Measurements from ENCODE around the gene AADACL3.
"Not testable (repeated sequence)": the region's sequence is repeated elsewhere in the genome, so short reads cannot be mapped to it uniquely, and the experiment has no call there.

AADACL3 gene, protein sequence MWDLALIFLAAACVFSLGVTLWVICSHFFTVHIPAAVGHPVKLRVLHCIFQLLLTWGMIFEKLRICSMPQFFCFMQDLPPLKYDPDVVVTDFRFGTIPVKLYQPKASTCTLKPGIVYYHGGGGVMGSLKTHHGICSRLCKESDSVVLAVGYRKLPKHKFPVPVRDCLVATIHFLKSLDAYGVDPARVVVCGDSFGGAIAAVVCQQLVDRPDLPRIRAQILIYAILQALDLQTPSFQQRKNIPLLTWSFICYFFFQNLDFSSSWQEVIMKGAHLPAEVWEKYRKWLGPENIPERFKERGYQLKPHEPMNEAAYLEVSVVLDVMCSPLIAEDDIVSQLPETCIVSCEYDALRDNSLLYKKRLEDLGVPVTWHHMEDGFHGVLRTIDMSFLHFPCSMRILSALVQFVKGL

GRCh38 chr1:12715896-12716437 lies at the start of gene AADACL3:
Gene AADACL3, plus strand, starts transcription at chr1:12716110. Its CDS starts 67 bp downstream, at chr1:12716177.
- CTCF ChIA-PET, result no interaction called here
- no peak for DNase-seq (ENCODE audit: extremely low spot score)
- TF ChIP-seq CTCF (IDR thresholded peaks at IDR 0.05; ENCODE audit: control extremely low read depth, extremely low read depth, low read depth, missing control alignments), result no peak
- POLR2A ChIA-PET, result no interaction called here

GRCh38 chr1:12666141-12666735 lies 49.7 kb upstream of the AADACL3 start:
- POLR2A ChIA-PET, result no interaction called here

DNA sequence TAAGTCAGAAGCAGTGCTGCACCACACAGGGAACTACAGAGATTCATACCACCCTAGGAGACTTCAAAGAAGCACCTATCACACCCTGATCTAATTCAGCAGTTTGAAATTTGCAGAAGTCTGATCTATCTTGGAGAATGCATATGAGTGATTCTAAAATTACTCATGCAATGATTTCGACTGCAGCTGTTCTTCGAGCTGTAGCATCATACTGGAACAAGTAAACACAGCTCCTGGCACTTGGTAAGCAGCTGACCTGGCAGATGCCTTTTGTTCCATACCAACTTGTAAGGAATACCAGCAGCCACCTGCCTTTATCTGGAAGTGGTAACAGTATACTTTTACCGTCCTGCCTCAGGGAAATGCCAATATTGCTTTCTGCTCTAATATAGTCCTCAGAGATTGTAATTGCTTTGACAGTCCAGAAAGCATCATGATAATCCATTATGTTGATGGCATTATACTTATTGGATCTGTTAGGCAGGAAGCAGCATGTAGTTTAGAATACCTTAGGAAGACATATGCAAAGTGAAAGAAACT lies 46.3 kb upstream of the AADACL3 start:
- no peak for DNase-seq (ENCODE audit: extremely low spot score)
- CTCF ChIA-PET, result interaction anchor here (3.8 kb wide), 1 partner anchor 11 kb away, joined by 24 read pairs; no protein-coding TSS in a partner anchor
- POLR2A ChIA-PET, result no interaction called here
- no peak for TF ChIP-seq CTCF (IDR thresholded peaks at IDR 0.05; ENCODE audit: control extremely low read depth, extremely low read depth, low read depth, missing control alignments)

More at GRCh38 chr1:12666141-12666735, 49.7 kb upstream of the AADACL3 start:
- DNase-seq (ENCODE audit: extremely low spot score), result no peak
- CTCF ChIA-PET, result no interaction called here
- TF ChIP-seq CTCF (IDR thresholded peaks at IDR 0.05; ENCODE audit: control extremely low read depth, extremely low read depth, low read depth, missing control alignments), result no peak

DNA sequence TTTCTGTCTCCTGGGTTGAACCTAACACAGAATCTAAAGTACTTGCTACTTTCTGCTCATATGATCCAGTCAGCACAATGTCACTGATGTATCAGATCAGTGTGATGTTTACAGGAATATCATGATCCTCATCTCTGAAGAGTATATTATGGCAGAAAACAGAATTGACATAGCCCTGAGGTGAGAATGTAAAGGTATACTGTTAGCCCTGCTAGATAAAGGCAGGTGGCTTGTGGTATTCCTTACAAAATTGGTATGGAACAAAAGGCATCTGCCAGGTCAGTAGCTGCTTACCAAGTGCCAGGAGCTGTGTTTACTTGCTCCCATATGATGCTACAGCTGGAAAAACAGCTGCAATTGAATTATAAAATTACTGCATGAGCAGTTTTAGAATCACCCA lies 41.6 kb upstream of the AADACL3 start:
- TF ChIP-seq CTCF (IDR thresholded peaks at IDR 0.05; ENCODE audit: control extremely low read depth, extremely low read depth, low read depth, missing control alignments), result no peak
- CTCF ChIA-PET, result interaction anchor here (1.4 kb wide), 2 partner anchors 13 to 16 kb away, joined by 3 to 4 read pairs; no protein-coding TSS in a partner anchor
- POLR2A ChIA-PET, result no interaction called here
- DNase-seq (ENCODE audit: extremely low spot score), result no peak

DNA sequence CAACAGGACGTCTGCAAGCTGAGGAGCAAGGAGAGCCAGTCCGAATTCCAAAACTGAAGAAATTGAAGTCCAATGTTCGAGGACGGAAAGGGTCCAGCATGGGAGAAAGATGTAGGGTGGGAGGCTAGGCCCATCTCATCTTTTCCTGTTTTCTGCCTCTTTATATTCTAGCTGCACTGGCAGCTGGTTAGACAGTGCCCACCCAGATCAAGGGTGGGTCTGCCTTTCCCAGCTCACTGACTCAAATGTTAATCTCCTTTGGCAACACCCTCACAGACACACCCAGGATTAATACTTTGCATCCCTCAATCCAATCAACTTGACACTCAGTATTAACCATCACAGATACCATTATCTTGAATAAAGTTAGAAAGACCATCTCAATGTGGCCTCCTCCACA lies 39.8 kb upstream of the AADACL3 start:
- CTCF ChIA-PET; POLR2A ChIA-PET; DNase-seq (ENCODE audit: extremely low spot score): not testable (repeated sequence)

DNA sequence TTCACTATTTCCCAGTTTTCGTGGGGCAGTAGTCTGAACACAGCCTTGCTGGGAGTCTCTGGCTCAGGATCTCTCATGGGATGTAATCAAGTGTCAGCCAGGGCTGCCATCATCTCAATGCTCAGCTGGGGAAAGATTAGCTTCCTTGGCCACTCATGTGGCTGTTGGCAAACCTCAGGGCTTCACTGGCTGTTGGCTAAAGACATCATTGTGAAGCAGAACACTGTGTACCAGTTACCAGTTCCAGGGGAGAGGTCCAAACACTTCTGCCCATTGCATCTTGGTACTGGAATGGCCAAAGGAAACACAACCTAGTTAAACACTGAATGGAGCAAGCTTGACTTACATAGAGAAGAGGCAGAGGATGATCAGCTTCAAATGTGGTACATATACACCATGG lies 38.3 kb upstream of the AADACL3 start:
- CTCF ChIA-PET, result no interaction called here
- POLR2A ChIA-PET, result no interaction called here
- no peak for TF ChIP-seq CTCF (IDR thresholded peaks at IDR 0.05; ENCODE audit: control extremely low read depth, extremely low read depth, low read depth, missing control alignments)
- no peak for DNase-seq (ENCODE audit: extremely low spot score)

DNA sequence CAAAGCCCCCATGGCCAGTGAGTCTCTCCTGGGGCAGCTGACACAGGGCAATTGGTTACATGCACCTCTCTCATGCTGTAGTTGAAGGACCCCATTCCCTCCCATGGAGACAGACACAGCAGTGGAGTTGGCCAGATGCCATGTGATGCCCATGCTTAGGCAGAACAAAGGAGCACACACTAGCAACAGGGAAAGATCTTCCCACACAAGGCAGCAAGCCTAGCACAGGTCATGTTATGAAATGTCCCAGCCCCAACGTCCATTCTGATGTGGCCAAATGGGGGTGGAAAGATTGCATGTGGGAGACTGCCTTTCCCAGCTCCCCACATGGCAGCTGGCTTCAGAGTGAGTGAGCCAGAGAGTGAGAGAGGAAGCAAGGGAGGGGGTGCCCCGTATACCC lies 37.6 kb upstream of the AADACL3 start:
- TF ChIP-seq CTCF (IDR thresholded peaks at IDR 0.05; ENCODE audit: control extremely low read depth, extremely low read depth, low read depth, missing control alignments), result no peak
- ChIA-PET POLR2A (no interaction called here), CTCF (no interaction called here)
- DNase-seq (ENCODE audit: extremely low spot score), result no peak
